Lung (tissue), 12 donors: ENCODE measurements around the gene SIX2. TPM values are rescaled to one million over a fixed set of nuclear protein-coding genes. Genes with fewer than 3 reads are reported as not detected.

Experiments used
- ATAC-seq: fragments of 200-7000 bp; cut with Tn5 transposase; one replicate; pipeline ENCODE4 v1.9.1; 2020; ENCODE audit warnings: moderate number of reproducible peaks; ENCODE audit not compliant: insufficient read depth, low FRiP score
- DNase-seq, 3 donors: peaks; one replicate each; pipeline ENCODE4 v3.0.0-alpha.2; 2013 to 2017
- H3K27ac ChIP-seq, 2 donors: one replicate each; pipeline ENCODE4 v1.5.1; 2013; ENCODE audit warnings: mild to moderate bottlenecking in 2 of 2, moderate library complexity in 2 of 2, control low read depth in 1 of 2, inconsistent platforms in 1 of 2, low read depth in 1 of 2, low read length in 1 of 2
- H3K27me3 ChIP-seq, 3 donors: one replicate each; pipeline ENCODE4 v1.5.1; 2013; ENCODE audit warnings: low read length in 2 of 3; ENCODE audit not compliant: control insufficient read depth in 3 of 3, insufficient read depth in 3 of 3
- H3K36me3 ChIP-seq, 4 donors: one replicate each; pipeline ENCODE4 v1.5.1; 2013; ENCODE audit warnings: low read length in 4 of 4, mild to moderate bottlenecking in 1 of 4, moderate library complexity in 1 of 4; ENCODE audit not compliant: control insufficient read depth in 4 of 4, insufficient read depth in 4 of 4
- H3K4me1 ChIP-seq, 5 donors: one replicate each; pipeline ENCODE4 v1.5.1; 2013; ENCODE audit warnings: low read length in 5 of 5, mild to moderate bottlenecking in 2 of 5, moderate library complexity in 1 of 5; ENCODE audit not compliant: control insufficient read depth in 5 of 5, insufficient read depth in 5 of 5
- H3K4me3 ChIP-seq: one replicate; pipeline ENCODE4 v1.5.1; 2013; ENCODE audit warnings: mild to moderate bottlenecking, control low read depth, moderate library complexity
- H3K9ac ChIP-seq, 2 donors: one replicate each; pipeline ENCODE4 v1.5.1; 2013; ENCODE audit warnings: low read length in 2 of 2, control low read depth in 1 of 2; ENCODE audit not compliant: insufficient read depth in 1 of 2
- H3K9me3 ChIP-seq, 4 donors: one replicate each; pipeline ENCODE4 v1.5.1; 2013; ENCODE audit warnings: low read length in 3 of 4, mild to moderate bottlenecking in 1 of 4, moderate library complexity in 1 of 4; ENCODE audit not compliant: control insufficient read depth in 4 of 4, insufficient read depth in 3 of 4
- WGBS, 2 donors: extraction: QIAGEN DNeasy Blood & Tissue Kit; methylation state at CpG; one replicate each; pipeline ENCODE4 v1.1.7; 2013; 5-methylcytosine and 5-hydroxymethylcytosine counted together
- polyA plus RNA-seq, 2 donors: library from polyadenylated mRNA; stranded (reverse); fragments of 200-250 nt; gene quantifications; one replicate each; pipeline ENCODE4 v1.2.1, GENCODE V29; 2013
- total RNA-seq, 2 donors: library from RNA; depleted of rRNA in 1 of 2; stranded (reverse); fragments of >200 nt in 1 of 2; gene quantifications; one replicate each; pipeline ENCODE4 v1.2.1, GENCODE V29; 2014 to 2021
- TF ChIP-seq, protein P1 (sequence below): IDR thresholded peaks from 2 replicates; pipeline ENCODE4 v1.5.1; 2012; ENCODE audit warnings: mild to moderate bottlenecking; ENCODE audit errors: control extremely low read depth, extremely low read depth
- donor health status: control.
- donor health status: control.
- donor health status: Bipolar disorder and iron deficiency.
- donor health status: healthy.
- donor health status: DM: yes; HTN: yes; CAD: no.

The SIX2 gene
- total and polyA plus RNA-seq, 4 donors = 0.34 to 0.83 (median 0.44) TPM

DNA sequence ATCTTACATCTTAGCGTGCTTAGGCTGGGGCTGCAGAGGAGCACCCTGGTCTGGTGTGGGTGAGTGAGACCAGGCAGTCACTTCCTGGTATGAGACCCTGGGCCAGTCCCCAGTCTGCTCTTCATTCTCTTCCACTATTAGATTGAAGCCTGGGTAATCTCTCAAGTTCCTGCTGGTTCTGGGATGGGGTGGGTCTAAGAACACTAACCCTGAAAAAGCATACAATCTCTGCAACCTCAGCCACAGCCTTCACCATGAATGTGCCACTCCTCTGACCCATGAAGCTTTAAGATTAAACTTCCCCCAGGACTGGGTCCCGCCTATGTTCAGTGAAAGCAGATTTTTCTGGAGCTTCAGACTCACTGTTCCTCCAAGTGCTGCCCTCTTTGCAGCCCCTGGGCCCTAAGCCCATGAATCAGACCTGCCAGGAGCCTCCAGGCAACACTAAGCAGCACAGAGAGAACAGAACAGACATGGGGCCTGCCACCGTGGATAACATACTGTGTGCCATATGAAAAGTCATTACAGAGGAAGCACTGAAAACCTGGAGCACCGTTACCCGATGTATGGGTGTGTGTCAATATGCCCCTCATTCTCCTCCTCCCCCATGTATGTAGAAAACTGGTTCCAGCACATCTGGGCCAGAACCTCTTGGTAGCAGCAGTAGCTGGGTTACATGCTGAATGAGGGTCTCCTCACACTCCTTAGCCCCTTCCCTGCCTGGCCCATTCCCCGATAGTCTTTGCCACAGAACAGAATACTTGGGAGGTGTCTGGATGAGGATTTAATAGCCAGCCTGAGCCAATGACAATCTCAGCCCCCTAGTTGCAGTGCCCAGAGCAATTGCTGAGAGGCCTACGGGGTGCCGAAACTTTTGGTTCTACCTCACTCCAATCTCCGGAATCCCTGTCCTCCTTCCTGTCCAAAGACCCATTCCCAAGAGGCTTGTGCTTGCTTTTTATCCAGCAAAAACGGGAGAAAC lies 2.7 kb upstream of the SIX2 start:
- TF ChIP-seq, protein P1, sequence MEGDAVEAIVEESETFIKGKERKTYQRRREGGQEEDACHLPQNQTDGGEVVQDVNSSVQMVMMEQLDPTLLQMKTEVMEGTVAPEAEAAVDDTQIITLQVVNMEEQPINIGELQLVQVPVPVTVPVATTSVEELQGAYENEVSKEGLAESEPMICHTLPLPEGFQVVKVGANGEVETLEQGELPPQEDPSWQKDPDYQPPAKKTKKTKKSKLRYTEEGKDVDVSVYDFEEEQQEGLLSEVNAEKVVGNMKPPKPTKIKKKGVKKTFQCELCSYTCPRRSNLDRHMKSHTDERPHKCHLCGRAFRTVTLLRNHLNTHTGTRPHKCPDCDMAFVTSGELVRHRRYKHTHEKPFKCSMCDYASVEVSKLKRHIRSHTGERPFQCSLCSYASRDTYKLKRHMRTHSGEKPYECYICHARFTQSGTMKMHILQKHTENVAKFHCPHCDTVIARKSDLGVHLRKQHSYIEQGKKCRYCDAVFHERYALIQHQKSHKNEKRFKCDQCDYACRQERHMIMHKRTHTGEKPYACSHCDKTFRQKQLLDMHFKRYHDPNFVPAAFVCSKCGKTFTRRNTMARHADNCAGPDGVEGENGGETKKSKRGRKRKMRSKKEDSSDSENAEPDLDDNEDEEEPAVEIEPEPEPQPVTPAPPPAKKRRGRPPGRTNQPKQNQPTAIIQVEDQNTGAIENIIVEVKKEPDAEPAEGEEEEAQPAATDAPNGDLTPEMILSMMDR = no peak
- Histone ChIP-seq H3K4me1 (peaks cover 0 to 41% (median 20%) of the 10 kb centered on the region in 5 donors), H3K9ac (no peak overlapping the region), H3K4me3 (no peak overlapping the region), H3K9me3 (peaks cover 0 to 4% (median 0%) of the 10 kb centered on the region in 4 donors), H3K36me3 (no peaks in the 10 kb centered on the region), H3K27ac (no peak overlapping the region), H3K27me3 (peaks cover 4 to 87% (median 77%) of the 10 kb centered on the region in 3 donors)
- DNase-seq (no peak), ATAC-seq (no peak)
- 38 to 41% methylated on average over 10 of the region's 10 CpGs for WGBS, 2 donors

DNA sequence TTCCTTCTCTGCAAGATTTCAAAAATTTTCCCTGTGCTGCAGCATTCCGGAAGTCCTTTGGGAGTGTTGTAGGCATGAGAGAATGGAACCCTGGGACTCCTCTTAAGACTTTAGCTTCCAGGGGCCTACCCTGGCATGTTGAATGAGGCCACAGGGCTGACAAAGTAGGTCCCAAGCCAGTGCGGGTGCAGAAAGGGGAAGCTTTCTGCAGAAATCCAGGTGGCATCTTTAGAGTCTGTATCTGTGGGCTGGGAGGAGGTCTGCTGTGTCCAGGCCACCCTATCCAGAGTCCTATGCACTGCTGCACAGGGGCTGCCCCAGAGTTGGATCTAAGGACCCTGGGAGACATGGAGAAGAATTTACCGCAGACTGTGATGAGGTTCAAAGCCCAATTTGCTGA lies 1.9 kb upstream of the SIX2 start:
- DNase-seq = no peak
- Histone ChIP-seq H3K36me3 (no peaks in the 10 kb centered on the region), H3K9me3 (peaks cover 0 to 4% (median 0%) of the 10 kb centered on the region in 4 donors), H3K9ac (no peak overlapping the region), H3K4me1 (peaks cover 0 to 41% (median 20%) of the 10 kb centered on the region in 5 donors), H3K27ac (no peak overlapping the region), H3K4me3 (no peak overlapping the region), H3K27me3 (peaks cover 4 to 87% (median 77%) of the 10 kb centered on the region in 3 donors)
- 48 to 57% methylated on average over 3 of the region's 3 CpGs for WGBS, 2 donors
- TF ChIP-seq, protein P1 = no peak
- no peak for ATAC-seq

DNA sequence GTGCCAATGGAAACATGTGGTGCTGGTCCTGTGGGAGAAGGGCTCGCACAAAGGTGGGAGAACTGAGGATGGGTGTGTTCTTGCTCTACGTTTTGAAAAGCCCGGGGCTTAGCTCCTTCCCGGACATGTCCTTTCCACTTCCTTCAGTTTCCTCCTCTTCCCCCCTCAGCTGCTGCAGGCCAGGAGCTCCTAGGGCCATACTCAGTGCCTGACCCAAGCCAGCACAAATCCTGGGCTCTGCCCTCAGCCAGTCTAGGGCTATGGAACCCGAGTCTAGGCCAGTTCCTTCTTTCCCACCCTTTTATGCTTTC lies 1.4 kb upstream of the SIX2 start:
- Histone ChIP-seq H3K36me3 (no peaks in the 10 kb centered on the region), H3K9me3 (peaks cover 0 to 4% (median 0%) of the 10 kb centered on the region in 4 donors), H3K4me3 (no peak overlapping the region), H3K27ac (no peak overlapping the region), H3K4me1 (peaks cover 0 to 41% (median 20%) of the 10 kb centered on the region in 5 donors), H3K27me3 (peaks cover 4 to 87% (median 77%) of the 10 kb centered on the region in 3 donors), H3K9ac (no peak overlapping the region)
- TF ChIP-seq, protein P1 = no peak
- 6 to 14% methylated on average over 5 of the region's 5 CpGs for WGBS, 2 donors
- no peak for DNase-seq
- ATAC-seq = no peak
